Amygdala (tissue), 56 donors: ENCODE data around the gene MAG.

Experiments
- DNase-seq, 56 donors: peaks; one replicate each; lab custom pipeline; 2025; lab: John Stamatoyannopoulos, UW

MAG gene

GRCh38 chr19:35295792-35296462 is 4.0 kb downstream of the MAG start:
- no peak for DNase-seq

GRCh38 chr19:35296644-35297514 is 4.9 kb downstream of the MAG start:
- no peak for DNase-seq

- DNase-seq: no peak
Observed at GRCh38 chr19:35297515-35297848, 5.5 kb downstream of the MAG start.

- DNase-seq: no peak
Observed at GRCh38 chr19:35297922-35298321, 6.0 kb downstream of the MAG start.

GRCh38 chr19:35298561-35298972 is 6.6 kb downstream of the MAG start:
- no peak for DNase-seq

- DNase-seq: peak in 39 of 56 donors; percentile 12 to 78 (median 57)
Observed at GRCh38 chr19:35299523-35300338, 7.8 kb downstream of the MAG start.

- no peak for DNase-seq
Observed at GRCh38 chr19:35300339-35300649, 8.3 kb downstream of the MAG start.

- DNase-seq: no peak
Observed at GRCh38 chr19:35301961-35302360, 10.0 kb downstream of the MAG start.

GRCh38 chr19:35302446-35302845 is 10.5 kb downstream of the MAG start:
- DNase-seq: no peak

GRCh38 chr19:35303357-35303915 is 11.5 kb downstream of the MAG start:
- DNase-seq: no peak

GRCh38 chr19:35304036-35304435 is 12.1 kb downstream of the MAG start:
- DNase-seq: no peak

- DNase-seq: no peak
Observed at GRCh38 chr19:35305181-35305580, 13.2 kb downstream of the MAG start.

GRCh38 chr19:35306473-35307246 is 14.7 kb downstream of the MAG start:
- DNase-seq: no peak

GRCh38 chr19:35307931-35308330 is 16.0 kb downstream of the MAG start:
- DNase-seq: no peak

- DNase-seq: no peak
Observed at GRCh38 chr19:35308910-35309309, 16.9 kb downstream of the MAG start.

GRCh38 chr19:35309481-35310279 is 17.7 kb downstream of the MAG start:
- no peak for DNase-seq

GRCh38 chr19:35310331-35310730 is 18.4 kb downstream of the MAG start:
- DNase-seq: no peak

- no peak for DNase-seq
Observed at GRCh38 chr19:35310811-35311465, 19.0 kb downstream of the MAG start.
